HG03354 (cell line): ENCODE results near the gene ATF7.

Source experiments
- ATAC-seq: cut with Tn5 transposase; IDR thresholded peaks from one replicate; pipeline ENCODE4 v1.9.1; 2021; ENCODE audit warnings: mild to moderate bottlenecking; ENCODE audit not compliant: unreplicated experiment, poor library complexity, severe bottlenecking

ATF7 gene

DNA sequence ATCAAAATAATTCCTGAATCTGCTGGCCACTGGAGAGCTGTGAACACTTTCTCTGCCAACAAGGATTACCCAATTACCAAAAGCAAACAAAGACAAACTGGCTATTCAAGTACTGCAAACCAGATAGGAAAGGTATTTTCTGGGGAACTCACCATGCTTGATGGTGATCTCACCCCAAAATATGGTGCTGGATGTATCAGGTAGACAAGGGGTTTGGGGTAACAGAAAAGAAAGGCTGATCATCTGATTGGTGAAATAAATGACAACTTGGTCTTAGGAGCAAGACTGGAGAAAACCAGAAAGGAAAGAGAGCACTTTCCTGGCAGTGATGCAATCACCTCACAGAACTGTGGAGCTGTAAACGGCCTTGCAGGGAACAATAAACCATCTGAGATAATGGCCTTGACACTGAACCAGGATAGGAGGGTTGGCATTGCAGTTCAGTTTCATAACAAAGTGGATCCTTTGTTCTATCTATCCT is 87.9 kb downstream of the ATF7 start:
- no peak for ATAC-seq

DNA sequence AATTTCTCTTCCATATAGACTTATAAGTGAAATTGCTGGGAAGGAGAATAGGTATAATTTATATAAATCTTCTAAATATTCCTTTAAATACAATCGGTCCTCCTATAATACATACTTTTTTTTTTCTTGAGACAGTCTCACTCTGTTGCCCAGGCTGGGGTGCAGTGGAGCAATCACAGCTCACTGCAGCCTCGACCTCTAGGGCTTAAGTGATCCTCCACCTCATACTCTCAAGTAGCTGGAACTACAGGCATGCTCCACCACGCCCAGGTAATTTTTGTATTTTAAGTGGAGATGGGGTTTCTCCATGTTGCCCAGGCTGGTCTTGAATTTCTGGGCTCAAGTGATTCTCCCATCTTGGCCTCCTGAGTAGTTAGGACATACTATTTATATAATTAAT is 89.2 kb downstream of the ATF7 start:
- ATAC-seq = no peak

DNA sequence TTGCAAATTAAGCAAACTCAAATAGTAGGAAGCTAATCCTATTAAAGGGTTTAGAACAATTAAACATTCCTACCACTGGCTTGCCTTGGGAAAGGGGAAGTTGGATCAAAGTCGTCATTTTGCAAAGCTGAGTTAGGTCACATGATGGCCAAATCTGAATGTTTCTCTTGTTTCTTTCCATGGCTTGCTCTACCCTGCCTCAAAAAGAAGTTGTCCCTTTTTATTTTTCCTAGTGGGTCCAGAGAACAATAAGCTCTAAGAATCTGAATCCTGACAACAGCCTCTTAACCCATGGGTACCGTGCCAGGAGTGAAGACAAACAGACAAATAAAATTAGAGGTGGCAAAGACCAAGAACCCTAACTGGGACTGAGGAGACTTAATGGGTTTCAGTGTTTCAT is 92.7 kb downstream of the ATF7 start:
- ATAC-seq = no peak

DNA sequence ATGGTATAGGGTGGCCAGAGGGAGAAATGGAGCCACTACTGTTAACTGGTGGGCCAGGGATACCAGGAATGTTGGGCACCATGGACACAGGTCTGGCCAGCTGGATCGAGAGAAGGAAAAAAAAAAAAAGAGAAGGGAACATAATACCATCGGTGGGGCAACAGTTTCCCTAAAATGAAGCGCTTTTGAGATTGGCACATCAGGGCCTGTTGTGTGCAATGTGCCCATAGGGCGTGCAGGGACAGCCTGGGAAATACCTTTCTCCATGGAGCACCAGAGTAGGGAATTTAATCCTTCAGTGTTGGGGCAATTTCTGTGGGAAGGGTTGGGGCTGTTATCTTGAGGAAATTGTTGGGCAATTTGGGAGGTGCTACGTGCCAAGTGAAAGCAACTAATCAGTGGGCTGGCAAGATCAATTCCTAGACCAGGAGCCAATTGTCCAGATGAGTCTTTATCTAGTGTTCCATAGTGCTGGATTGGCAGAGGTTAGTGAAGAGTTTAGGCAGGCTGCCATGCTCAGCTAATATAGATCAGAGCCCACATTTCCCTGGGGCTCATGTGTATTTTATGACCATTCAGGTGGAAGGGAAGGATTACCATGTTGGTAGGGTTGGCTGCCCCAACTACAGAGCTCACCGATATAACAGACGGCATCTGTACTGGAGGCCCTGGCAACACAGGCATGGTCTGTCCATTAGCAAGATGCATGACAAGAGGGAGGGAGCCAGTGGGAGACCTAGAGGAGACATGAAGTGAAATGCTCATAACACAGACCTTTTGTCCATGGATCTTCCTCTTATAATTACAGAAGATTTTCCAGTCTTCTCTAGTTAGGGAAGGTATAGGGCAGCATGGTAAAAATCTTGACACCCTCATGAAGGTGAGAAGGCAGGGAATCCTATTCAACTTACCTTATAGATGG is 93.4 kb downstream of the ATF7 start:
- ATAC-seq = no peak

DNA sequence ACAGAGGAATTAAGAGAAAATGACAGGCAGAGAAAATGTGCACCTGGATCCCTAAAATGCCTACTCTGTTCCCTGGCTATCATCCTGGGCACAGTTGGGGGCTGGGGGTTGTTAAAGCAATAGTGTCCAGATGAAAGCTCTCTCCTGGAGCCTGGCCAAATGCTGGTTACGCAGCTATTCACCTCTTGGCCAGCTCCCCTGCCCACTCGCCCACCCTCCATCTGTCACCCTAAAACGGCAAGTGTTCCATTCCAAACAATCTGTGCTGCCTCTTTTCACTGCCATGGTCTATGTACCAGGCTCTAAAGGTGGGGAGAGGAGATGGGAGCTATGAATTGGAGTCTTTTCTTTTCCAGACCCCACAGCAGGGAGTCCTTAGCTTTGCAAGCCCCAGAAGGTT is 94.2 kb downstream of the ATF7 start:
- ATAC-seq = no peak

DNA sequence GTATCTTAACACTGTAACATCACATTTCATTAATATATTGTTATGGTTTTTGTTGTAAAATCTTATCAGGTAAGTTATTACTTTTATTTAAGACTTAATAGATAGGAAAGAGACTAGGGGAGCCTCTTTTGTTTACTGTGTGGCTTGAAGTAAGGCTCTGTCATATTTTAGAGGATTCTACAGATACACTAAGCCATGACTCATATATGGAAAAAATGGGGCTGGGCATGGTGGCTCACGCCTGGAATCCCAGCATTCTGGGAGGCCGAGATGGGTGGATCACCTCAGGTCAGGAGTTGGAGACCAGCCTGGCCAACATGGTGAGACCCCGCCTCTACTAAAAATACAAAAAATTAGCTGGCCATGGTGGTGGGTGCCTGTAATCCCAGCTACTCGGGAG is 95.3 kb downstream of the ATF7 start:
- ATAC-seq = no peak

DNA sequence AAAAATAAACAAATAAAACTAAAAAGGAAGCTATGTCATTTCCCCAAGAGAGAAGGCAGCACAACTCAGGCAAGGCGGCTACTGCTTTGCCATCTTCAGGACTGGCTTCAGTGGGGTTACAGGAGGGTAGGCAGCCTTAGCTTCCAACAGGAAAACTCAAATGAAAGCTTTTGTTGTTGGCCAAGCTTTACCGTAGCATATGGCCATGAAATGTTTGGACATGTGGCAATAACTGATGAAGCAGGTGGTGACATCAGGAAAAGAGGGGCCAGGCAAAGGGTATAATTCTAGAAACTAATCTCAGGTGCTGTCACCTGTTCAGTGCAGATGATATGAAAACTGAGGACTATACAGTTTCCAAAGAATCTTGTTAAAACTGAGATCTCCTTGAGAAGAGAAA is 96.1 kb downstream of the ATF7 start:
- no peak for ATAC-seq

DNA sequence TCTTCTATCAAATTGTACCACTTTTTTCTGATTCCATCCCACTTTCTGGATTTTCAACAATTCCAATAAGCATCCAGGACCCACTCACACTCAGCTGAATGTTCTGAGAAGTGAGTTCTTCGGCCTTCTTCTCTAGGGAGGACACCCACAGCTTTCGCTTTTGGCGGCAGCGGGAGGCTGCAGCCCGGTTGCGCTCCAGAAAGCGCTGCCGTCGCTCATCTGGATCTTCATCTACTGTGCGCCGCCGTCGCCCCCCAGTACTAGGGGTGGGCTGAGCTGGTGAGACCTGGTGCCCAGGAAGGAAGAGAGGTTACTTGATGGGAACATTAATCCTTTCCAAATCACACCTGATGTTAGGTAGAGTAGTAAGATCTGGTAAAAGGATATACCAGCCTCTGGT is 101.7 kb downstream of the ATF7 start:
- ATAC-seq = no peak

DNA sequence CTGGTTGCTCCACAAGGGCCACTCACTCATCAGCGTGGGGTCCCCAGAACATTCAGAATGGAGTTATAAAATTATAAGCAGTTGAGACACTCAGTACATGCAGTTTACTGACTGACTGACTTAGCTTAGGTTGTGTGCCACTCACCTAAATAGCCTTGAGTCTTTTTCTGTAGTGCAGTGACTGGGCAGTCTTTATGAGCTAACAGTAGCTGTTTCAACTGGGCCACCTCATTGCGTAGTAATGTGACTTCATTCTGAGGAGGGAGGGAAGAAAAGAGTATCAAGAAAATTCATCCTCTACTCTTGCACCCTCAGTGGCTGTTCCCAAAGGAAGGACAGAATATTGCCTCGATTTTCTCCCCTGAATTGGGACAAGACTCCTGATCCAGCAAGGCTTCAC is 103.1 kb downstream of the ATF7 start:
- no peak for ATAC-seq

DNA sequence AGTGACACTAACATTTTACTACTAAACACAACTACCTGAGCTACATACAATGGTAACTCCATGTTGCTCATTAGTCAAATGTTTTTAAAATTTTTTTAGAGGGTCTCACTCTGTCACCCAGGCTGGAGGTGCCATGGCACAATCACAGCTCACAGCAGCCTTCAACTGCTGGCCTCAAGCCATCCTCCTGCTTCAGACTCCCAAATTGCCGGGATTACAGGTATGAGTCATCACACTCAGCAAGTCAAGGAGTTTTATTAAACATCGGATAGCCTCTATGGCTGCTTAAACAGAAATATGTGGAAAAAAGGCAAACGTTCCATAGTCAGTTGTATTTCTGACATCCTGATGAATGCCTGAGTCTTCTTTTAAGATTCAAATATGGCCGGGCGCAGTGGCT is 107.8 kb downstream of the ATF7 start:
- ATAC-seq = no peak

DNA sequence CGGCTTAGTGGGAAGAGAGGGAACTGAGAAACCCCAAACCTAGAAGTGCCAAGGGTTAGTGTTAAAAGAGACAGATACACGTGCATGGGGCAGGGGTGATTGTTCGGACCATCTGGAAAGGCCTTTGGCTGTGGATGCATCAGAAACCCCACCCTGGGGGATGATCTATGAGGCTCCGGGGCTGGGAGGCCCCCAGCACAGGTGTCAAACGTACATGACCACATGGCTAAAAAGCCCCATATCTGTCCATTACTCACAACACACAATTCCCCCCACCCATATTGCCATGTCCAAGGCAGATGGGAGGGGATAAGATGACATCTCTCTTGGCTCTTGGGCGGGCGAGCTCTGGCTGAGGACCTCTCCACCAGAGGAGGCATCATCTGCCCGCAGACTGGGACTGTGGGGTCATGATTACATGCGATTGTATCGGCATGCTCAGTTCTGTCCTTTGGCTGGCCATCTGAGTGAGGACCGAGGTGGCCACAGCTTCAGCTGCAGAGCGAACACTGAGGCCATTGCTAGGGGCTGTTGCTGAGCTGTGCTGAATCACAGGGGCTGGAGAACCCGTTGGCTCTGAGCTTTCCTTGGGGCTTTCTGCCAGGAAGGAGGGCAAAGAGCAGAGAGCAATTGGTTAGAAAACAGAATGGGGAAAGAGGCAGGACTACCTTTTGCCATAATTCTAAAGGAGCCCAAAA is 109.3 kb downstream of the ATF7 start:
- no peak for ATAC-seq

DNA sequence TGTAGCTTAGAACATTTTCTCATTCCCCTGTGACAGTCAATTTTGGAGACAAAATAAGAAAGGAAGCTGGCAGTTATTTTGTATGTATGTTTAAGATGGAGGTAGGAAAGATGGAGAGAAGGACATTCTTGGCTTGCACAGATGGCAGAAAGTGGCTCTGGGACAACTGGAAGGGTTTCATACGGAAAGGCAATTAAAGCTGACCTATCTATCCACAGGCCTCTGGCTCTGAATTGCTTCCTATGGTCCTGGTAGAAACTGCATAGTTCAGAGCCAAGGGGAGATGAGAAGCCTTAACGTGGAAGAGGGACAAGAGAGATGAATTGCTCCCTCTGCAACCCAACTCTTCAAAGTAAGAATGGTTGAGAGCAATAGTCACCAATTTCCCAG is 110.9 kb downstream of the ATF7 start:
- no peak for ATAC-seq

DNA sequence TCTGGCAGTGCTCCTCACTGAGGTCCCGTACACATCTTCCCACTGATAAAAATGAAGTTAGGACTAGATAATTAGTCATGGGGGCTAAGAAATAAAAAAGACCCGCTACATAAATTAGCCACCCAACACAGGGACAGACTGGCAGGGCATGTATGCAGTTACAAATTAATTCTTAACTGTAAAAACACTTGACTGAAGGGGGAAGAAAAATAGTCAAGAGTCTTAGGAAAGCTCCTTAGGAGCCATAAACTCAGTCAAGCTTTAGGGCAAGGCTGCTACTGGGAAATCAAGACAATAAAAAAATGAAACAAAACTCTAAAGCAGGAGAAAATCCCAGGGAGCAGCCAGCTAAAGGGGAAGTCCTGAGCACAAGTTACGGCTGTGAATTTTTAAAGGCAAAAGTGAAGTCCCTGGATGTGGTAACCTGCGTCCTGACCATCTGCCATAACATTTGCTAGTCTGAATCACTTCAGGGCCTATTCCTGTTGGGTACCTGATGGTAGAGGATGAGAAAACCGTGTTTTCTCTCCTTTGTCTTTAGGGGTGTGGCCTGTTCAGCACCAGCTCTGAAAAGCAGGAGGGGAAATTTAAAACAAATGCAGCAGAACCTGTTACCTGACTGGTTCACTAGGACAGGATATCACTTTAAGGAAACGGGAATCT is 111.4 kb downstream of the ATF7 start:
- ATAC-seq = no peak

DNA sequence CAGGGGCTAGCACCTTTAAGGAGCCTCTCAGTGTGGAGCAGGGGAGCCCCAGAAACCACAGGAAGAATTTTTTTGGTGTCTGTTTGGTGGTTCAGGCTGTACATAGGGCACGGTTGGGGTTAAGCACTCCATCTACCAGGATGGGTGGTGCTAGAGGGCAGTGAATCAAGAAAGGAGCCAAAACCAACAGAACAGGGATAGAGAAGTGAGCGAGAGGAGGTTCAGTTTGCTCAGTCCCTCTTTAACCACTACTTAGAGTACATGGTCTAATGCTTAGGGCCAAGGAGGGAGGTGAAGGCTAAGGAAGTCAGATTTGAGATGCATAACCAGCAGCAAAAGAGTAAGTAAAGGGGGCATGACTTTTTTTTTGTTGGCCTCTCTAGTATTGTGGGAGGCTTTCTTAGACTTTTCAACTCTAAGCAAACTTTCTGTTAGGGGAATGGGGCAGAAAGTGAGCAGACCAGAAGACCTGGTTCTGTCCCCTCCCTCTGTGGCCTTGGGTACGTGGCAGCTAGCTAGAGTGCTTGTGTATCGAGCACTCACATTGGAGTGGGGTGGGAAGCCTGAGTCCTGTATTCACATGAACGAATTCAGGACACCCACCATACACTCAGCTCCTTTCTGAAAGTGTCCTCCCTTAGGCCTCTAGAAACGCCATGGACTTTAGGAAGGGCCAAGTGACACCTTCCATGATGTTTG is 112.3 kb downstream of the ATF7 start:
- ATAC-seq = no peak

DNA sequence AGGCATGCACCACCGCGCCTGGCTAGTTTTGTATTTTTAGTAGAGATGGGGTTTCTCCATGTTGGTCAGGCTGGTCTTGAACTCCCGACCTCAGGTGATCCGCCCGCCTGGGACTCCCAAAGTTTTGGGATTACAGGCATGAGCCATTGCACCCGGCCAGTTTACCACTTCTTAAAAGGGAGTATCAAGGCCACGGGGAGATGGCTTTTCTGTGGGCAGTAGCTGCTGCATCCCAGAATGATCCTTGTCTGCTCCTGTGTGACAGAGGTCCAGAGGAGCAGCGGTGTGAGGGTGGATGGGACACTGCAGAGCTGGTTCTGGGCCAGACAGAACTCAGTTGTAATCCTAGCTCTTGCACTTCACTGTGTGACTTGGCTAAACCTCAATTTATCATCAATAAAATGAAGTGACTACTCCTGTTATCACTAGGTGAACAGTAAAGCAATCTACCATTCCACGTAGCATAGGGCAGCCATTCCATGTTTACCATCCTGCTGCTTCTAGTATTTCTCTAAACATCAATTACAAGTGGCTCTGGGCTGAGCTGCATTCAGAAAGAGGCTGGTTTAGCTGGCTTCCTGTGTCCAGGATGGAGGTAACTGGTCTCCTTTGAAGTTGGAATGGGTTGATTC is 115.9 kb downstream of the ATF7 start:
- no peak for ATAC-seq

DNA sequence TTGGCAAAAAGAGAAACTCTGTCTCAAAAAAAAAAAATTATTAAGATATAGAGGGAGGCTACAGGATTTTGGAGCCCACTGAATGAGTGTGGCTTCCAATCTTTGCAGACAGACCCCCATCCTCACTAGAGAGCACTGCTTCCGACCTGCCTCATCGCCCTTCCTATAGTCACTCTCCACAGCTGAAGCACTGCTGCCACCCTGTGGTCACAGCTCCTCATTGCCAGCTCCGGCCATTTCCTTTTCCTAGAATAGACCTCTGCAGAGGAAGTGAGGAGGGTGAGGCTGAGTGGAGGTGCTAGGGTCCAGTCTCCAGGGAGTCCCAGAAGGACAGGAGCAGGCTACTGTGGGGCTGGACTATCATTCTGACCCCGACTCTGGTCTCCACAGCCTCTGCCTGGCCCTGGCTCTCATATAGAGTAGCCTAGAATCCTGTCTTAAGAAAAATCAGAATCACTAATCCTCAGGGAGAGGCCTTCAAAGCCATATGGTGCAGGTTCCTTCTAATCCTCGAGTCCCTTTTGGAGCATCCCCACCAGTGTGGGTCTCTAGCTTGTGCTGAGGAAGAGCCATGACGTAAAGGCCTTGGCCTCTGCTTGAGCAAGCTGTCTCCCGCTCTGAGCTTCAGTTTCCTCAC is 117.5 kb downstream of the ATF7 start:
- ATAC-seq = peak; percentile 93

DNA sequence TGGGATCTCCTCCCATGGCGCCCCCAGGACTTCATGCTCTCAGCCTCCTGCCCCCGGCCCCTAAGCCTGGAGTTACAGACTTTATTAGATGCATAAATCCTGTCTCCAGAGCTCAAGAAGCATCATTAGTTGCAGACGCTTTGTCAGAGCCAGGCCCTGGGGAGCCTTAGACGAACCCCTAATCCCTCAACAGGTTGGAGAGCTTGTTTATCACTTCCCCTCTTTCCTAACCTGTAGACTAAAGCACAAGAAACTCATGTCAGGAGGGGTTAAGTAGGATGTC is 118.6 kb downstream of the ATF7 start:
- ATAC-seq = no peak

DNA sequence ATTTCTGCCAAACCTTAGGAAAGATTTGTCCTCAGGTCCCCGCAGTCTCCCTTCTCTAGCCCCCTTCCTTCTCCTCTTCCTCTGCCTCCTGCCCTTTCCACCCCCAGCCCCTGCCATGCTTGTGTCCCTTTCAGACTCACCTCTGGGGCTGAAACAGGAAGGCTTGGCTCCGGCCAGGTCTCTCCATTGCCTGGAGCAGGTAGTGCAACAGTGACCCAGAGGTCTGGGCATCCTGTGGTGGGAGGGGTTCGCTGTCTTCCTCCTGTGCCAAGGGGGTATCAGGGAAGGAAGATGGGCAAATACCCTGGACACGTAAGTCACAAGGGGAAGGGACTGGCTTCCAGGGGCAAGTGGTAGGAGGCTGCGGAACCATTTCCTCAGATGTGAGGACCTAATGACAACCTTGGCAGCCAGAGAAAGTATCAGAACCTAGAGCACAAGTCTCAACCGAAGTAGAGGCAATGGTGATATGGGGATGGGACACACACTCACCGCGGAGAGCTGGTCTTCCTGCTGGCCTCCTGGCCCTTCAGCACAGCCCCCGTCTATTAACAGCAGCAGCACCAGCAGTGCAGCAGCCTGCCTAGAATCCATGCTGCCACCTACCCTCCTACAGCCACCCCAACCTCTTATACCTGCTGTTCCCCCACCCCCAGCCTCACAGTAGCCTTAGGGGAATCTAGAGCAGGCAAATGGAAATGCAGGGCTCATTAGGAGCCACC is 119.1 kb downstream of the ATF7 start, which contains the start of gene NPFF:
Gene NPFF (minus strand): TSS at position 604 of the 722 bp plus-strand sequence. CDS start 10 bp downstream, at position 594.
- no peak for ATAC-seq

DNA sequence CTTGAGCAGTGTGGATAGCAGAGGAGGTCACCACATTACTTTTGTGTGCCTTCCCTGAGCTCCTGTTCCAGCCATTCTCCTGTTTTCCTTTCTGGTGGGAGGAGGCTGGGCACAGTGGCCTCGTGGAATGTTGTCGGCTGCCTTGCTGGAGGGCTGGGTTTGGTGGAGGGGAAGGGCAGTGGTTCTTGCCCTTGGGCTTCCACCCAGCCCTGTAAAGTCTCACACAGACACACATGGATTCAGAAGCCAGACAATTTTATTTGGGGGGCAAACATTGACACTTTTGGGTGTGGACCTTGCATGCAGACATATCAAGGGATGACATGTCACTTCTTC is 119.8 kb downstream of the ATF7 start:
- ATAC-seq = no peak
